Measurements from ENCODE around the gene RPL11.

The RPL11 gene

DNA sequence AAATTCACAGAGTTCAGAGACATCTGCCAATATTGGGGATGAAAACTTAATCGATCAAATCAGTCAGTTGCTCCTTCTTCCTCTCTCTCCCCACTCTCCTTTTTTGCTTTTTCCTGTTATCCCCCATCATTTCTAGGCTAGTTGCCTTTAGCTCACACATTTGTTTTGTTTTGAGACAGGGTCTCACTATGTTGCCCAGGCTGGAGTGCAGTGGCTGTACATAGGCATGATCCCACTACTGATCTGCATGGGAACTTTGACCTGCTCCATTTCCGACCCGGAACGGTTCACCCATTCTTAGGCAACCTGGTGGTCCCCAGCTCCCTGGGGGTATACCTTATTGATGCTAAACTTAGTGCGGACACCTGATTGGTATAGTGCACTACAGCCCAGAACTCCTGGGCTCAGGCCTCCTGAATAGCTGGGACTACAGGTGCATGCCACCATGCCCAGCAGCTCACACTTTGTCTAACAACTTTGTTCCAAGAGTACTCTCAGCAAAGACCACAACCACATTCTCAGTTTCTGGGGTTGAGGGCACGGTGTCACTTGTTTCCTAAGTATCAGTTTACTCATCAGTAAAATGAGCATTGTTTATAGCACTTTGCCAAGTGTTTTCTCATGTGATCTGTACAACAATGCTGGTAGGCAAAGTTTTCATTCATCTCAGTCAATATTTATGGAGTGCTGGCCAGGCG lies 45.0 kb downstream of the RPL11 start:
- no peak for DNase-seq

DNA sequence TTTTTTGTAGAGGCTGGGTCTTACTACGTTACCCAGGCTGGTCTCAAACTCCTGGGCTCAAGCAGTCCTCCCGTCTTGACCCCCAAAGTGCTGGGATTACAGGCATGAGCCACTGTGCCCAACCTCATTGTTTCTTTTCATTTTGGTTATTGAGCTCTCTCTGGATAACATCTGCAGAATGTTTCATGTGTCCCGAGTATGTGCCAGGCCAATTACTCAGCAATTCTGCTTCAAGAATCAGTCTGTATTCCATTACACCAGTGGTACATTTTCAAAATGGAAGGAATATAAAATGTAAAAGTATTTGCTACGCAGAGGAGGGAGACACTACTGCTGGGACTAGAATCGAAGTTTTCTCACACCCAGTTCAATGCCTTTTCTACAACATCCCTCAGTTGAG lies 50.0 kb downstream of the RPL11 start:
- no peak for DNase-seq

DNA sequence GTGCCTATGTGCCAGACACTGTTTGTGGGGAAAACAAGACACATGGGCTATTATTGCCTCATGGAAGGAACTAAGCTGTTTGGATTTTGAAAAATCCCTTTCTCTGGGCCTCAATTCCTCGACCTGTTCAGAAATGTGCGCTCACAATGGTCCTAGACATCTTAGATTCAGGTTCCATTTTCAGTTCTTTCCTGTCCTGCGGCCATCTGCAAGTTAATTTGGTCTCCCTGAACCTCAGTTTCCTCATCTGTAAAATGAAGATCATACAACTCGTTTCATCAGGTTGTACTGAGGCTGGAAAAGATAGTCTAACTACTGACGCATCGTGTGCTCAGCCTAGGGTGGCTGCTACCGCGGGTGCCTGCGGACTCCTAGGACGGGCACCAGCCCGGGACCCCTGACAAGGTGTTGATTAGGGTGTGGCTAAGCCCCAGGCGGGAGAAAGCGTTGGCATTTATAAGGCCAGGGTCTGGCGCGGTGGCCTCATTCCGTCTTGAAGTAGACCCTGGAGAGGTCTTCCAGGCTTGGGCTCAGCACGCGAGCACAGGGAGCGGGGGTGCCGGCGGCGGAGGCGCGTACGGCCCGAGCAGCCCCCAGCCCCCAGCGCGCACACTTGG lies 51.2 kb downstream of the RPL11 start:
- no peak for DNase-seq

DNA sequence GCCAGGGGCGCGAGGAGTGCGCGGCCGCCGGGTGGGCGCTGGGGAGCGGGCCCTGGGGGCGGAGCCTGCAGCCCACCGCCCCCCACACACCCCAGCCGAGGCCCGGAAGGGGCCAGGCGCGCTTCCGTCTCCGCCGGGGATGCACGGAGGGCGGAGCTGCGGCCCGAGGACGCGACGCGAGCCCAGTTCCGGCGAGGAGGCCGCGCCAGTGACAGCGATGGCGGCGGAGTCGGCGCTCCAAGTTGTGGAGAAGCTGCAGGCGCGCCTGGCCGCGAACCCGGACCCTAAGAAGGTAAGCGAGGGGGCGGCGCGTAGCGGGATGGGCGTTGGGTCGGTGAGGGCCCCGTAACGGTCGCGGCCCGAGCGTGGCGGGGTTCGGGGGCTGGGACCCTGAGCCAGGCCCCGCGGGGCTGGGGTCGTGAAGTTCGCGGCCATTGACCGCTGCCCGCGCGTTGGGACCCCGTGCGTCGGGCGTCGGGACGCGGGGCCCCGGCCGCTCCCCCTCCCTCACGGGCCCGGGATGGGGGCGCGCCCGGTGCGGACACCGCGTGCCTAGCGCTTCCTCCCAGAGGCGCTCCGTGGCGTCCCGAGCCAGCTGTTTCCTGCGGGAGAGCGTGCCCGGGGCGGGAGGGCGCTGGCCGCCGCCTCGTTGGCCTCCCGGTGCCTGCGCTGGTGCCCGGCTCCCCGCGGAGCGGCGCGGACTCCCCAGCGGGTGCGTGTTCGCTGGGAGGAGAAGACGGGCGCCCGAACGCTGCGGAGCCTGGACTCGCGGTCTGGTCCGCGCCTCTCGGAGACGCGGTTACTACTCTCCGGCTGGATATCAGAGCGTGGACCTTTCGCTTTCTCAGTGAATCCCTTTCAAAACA lies 51.9 kb downstream of the RPL11 start, which contains the start of gene ELOA:
Gene ELOA, plus strand, starts transcription at position 185 of the 866 bp plus-strand sequence. Its CDS starts 33 bp downstream, at position 218.
- peak; percentile 80 for DNase-seq

DNA sequence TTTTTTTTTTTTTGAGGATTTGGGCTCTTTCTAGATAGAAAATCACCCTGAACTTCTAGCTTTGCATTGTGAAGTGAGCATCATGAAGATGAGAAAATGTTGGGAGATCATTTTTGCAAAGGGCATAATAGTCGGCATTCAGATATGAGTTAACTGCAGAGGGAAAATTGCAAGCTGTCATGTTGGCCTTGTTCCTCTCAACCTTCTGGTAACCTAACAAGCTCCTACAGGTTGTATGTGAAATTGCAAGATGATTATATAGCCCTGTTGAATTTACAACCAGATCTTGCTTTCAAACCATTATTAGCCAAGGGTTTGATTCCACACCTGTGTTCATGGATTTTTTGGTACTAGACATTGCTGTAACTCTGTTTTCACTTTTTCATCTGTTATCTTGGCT lies 53.9 kb downstream of the RPL11 start:
- no peak for DNase-seq
